ENCODE results near the gene RUNX1. TPM values are rescaled to one million over a fixed set of nuclear protein-coding genes. Genes with fewer than 3 reads are reported as not detected.

The RUNX1 gene
- total and polyA plus RNA-seq, 2 of the 13 experiments (the other 11 are each of a cell fraction or from before 2014, with no cell fraction given): 5.4 to 6.4 TPM

- TF ChIP-seq MAX (IDR thresholded peaks at IDR 0.05) (peak; percentile 28; the same call in 1 of the 2 replicates), PRDM15 (CRISPR knock-in tag; IDR thresholded peaks at IDR 0.05) (0 out of 2 replicates have a peak, but pooled peaks have one; percentile 34), ZNF142 (CRISPR knock-in tag; IDR thresholded peaks at IDR 0.05) (0 out of 2 replicates have a peak, but pooled peaks have one; percentile 13), TAF1 (CRISPR knock-in tag; IDR thresholded peaks at IDR 0.05) (no peak; the same call in 1 of the 2 replicates), RXRB (CRISPR knock-in tag; IDR thresholded peaks at IDR 0.05; ENCODE audit: borderline replicate concordance) (no peak), ZNF850 (CRISPR knock-in tag; conservative IDR thresholded peaks at IDR 0.05) (0 out of 2 replicates have a peak, but pooled peaks have one; percentile 79), ZNF761 (CRISPR knock-in tag; conservative IDR thresholded peaks at IDR 0.05) (no peak), ZNF550 (CRISPR knock-in tag; IDR thresholded peaks at IDR 0.05; ENCODE audit: borderline replicate concordance) (no peak), TARDBP (CRISPR knock-in tag; IDR thresholded peaks at IDR 0.05) (0 out of 2 replicates have a peak, but pooled peaks have one; percentile 2), HES4 (CRISPR knock-in tag; IDR thresholded peaks at IDR 0.05; ENCODE audit: borderline replicate concordance) (peak; percentile 73), ZNF776 (CRISPR knock-in tag; IDR thresholded peaks at IDR 0.05) (0 out of 2 replicates have a peak, but pooled peaks have one; percentile 2), JDP2 (CRISPR knock-in tag; IDR thresholded peaks at IDR 0.05; ENCODE audit: borderline replicate concordance) (no peak), GABPB1 (CRISPR knock-in tag; IDR thresholded peaks at IDR 0.05) (peak; percentile 73; the same call in 1 of the 2 replicates), NKX3-1 (CRISPR knock-in tag; IDR thresholded peaks at IDR 0.05) (0 out of 2 replicates have a peak, but pooled peaks have one; percentile 25), ZNF17 (CRISPR knock-in tag; IDR thresholded peaks at IDR 0.05) (no peak), HDAC1 (CRISPR knock-in tag; IDR thresholded peaks at IDR 0.05) (peak; percentile 26; the same call in 1 of the 2 replicates), RBM22 (optimal IDR thresholded peaks at IDR 0.05; ENCODE audit: low read length) (peak; percentile 12), PHF8 (CRISPR knock-in tag; IDR thresholded peaks at IDR 0.05) (peak; percentile 69; the same call in 1 of the 2 replicates), POLR2A (IDR thresholded peaks at IDR 0.05; ENCODE audit: insufficient read depth in 1 of 2, low read depth in 2 of 2, low read length in 2 of 2) (peak in 1 of 2 experiments; percentile 55; a peak in 2 of 4 replicates)
Observed at GRCh38 chr21:34889320-34889675, 159.8 kb downstream of the RUNX1 start (continued).

Measured in HepG2 (cell line).